Mesenchymal stem cell (in vitro differentiated cells and primary cell): Measurements from ENCODE around the gene IL1R1.

Experiments
- DNase-seq: peaks from one replicate; pipeline ENCODE4 v3.0.0-alpha.2; 2013
- H2AFZ ChIP-seq: one replicate; pipeline ENCODE4 v1.6.1; 2013; ENCODE audit warnings: low read depth, mild to moderate bottlenecking, control low read depth, inconsistent platforms, low read length, moderate library complexity
- H2AK5ac ChIP-seq: 2 replicates; pipeline ENCODE4 v1.6.1; 2013; ENCODE audit warnings: low read length, moderate library complexity, mild to moderate bottlenecking, inconsistent platforms; ENCODE audit not compliant: severe bottlenecking
- H2BK120ac ChIP-seq: one replicate; pipeline ENCODE4 v1.6.1; 2013; ENCODE audit warnings: low read depth, mild to moderate bottlenecking, inconsistent platforms, low read length, moderate library complexity
- H2BK12ac ChIP-seq, 2 experiments: one replicate each; pipeline ENCODE4 v1.6.1; 2013; ENCODE audit warnings: inconsistent platforms in 2 of 2, low read length in 2 of 2, mild to moderate bottlenecking in 2 of 2, moderate library complexity in 2 of 2, control low read depth in 1 of 2
- H2BK15ac ChIP-seq: one replicate; pipeline ENCODE4 v1.6.1; 2013; ENCODE audit warnings: mild to moderate bottlenecking, low read depth, inconsistent platforms; ENCODE audit not compliant: poor library complexity, severe bottlenecking
- H2BK5ac ChIP-seq: 2 replicates; pipeline ENCODE4 v1.6.1; 2013; ENCODE audit warnings: low read depth, mild to moderate bottlenecking, low read length, control low read depth, inconsistent platforms; ENCODE audit not compliant: poor library complexity, severe bottlenecking
- H3K14ac ChIP-seq, 2 experiments: one replicate each; pipeline ENCODE4 v1.6.1; 2013; ENCODE audit warnings: inconsistent platforms in 2 of 2, low read length in 2 of 2, control low read depth in 1 of 2, mild to moderate bottlenecking in 1 of 2, moderate library complexity in 1 of 2
- H3K18ac ChIP-seq, 2 experiments: one replicate each; pipeline ENCODE4 v1.6.1; 2013; ENCODE audit warnings: inconsistent platforms in 2 of 2, low read length in 2 of 2, control low read depth in 1 of 2, low read depth in 1 of 2, mild to moderate bottlenecking in 1 of 2
- H3K23ac ChIP-seq, 2 experiments: one replicate each; pipeline ENCODE4 v1.6.1; 2013; ENCODE audit warnings: inconsistent platforms in 2 of 2, low read length in 2 of 2, mild to moderate bottlenecking in 2 of 2, moderate library complexity in 2 of 2, control low read depth in 1 of 2
- H3K27ac ChIP-seq: 2 replicates; pipeline ENCODE4 v1.5.1; 2013; ENCODE audit warnings: mild to moderate bottlenecking, moderate library complexity, low read length, control low read depth, inconsistent platforms; ENCODE audit not compliant: poor library complexity, severe bottlenecking
- H3K27me3 ChIP-seq, 2 experiments: 2 replicates each; pipeline versions ENCODE4 v1.6.1 to v1.7.0; 2013; ENCODE audit warnings: low read length in 2 of 2, mild to moderate bottlenecking in 2 of 2, moderate library complexity in 2 of 2, control low read depth in 1 of 2, inconsistent platforms in 1 of 2; ENCODE audit not compliant: control insufficient read depth in 1 of 2, insufficient read depth in 1 of 2
- H3K36me3 ChIP-seq, 2 experiments: 2 replicates each; pipeline versions ENCODE4 v1.6.1 to v1.7.0; 2013; ENCODE audit warnings: low read length in 2 of 2, control low read depth in 1 of 2, inconsistent platforms in 1 of 2, low read depth in 1 of 2, mild to moderate bottlenecking in 1 of 2; ENCODE audit not compliant: insufficient read depth in 2 of 2, control insufficient read depth in 1 of 2
- H3K4ac ChIP-seq, 2 experiments: one replicate each; pipeline ENCODE4 v1.6.1; 2013; ENCODE audit warnings: inconsistent platforms in 2 of 2, low read length in 2 of 2, mild to moderate bottlenecking in 2 of 2, moderate library complexity in 2 of 2, control low read depth in 1 of 2, low read depth in 1 of 2
- H3K4me1 ChIP-seq: 2 replicates; pipeline ENCODE4 v1.6.1; 2013; ENCODE audit warnings: low read depth, low read length, control low read depth; ENCODE audit not compliant: control insufficient read depth, insufficient read depth
- H3K4me2 ChIP-seq: 2 replicates; pipeline ENCODE4 v1.6.1; 2013; ENCODE audit warnings: low read length, mild to moderate bottlenecking, inconsistent platforms; ENCODE audit not compliant: poor library complexity, severe bottlenecking
- H3K4me3 ChIP-seq, 2 experiments: 2 replicates each; pipeline versions ENCODE4 v1.5.1 to v1.7.0; 2013; ENCODE audit warnings: low read length in 2 of 2, mild to moderate bottlenecking in 2 of 2, control low read depth in 1 of 2, low read depth in 1 of 2; ENCODE audit not compliant: insufficient read depth in 1 of 2
- H3K79me1 ChIP-seq: replicated peaks from 2 replicates; pipeline ENCODE4 v1.6.1; 2013; ENCODE audit warnings: mild to moderate bottlenecking, control low read depth, low read length, inconsistent platforms; ENCODE audit not compliant: poor library complexity, severe bottlenecking
- H3K9ac ChIP-seq: 2 replicates; pipeline ENCODE4 v1.7.0; 2013; ENCODE audit warnings: mild to moderate bottlenecking, low read length, moderate library complexity
- H3K9me3 ChIP-seq: 2 replicates; pipeline ENCODE4 v1.7.0; 2013; ENCODE audit warnings: mild to moderate bottlenecking, low read length; ENCODE audit not compliant: control insufficient read depth
- H4K8ac ChIP-seq: one replicate; pipeline ENCODE4 v1.6.1; 2013; ENCODE audit warnings: inconsistent platforms, mild to moderate bottlenecking, low read length, moderate library complexity
- H4K91ac ChIP-seq: one replicate; pipeline ENCODE4 v1.6.1; 2013; ENCODE audit warnings: mild to moderate bottlenecking, low read length, inconsistent platforms
- WGBS: methylation state at CpG from one replicate; pipeline ENCODE4 v1.1.7; 2013; ENCODE audit warnings: mixed read lengths; 5-methylcytosine and 5-hydroxymethylcytosine counted together

The IL1R1 gene

GRCh38 chr2:102194609-102195268 lies 52.2 kb downstream of the IL1R1 start:
- H2BK120ac ChIP-seq: no peak overlapping the region
- H4K91ac ChIP-seq: no peak overlapping the region
- DNase-seq: no peak
- no peak overlapping the region for H3K4me2 ChIP-seq
- H3K9ac ChIP-seq: no peak overlapping the region
- H2AFZ ChIP-seq: no peak overlapping the region
- H4K8ac ChIP-seq: no peak overlapping the region
- H3K4me3 ChIP-seq: no peak overlapping the region
- H3K18ac ChIP-seq: no peak overlapping the region
- H3K9me3 ChIP-seq: no peaks in the 10 kb centered on the region
- H2AK5ac ChIP-seq: no peak overlapping the region
- H3K36me3 ChIP-seq: peaks cover 0 to 5% of the 10 kb centered on the region in 2 experiments
- no peaks in the 10 kb centered on the region for H3K79me1 ChIP-seq
- H2BK15ac ChIP-seq: no peak overlapping the region
- no peak overlapping the region for H3K14ac ChIP-seq
- H3K4me1 ChIP-seq: peaks cover 3% of the 10 kb centered on the region
- 80% methylated on average over 5 of the region's 5 CpGs for WGBS
- no peak overlapping the region for H2BK5ac ChIP-seq
- H3K23ac ChIP-seq: no peak overlapping the region
- H3K27me3 ChIP-seq: no peaks in the 10 kb centered on the region
- no peak overlapping the region for H3K27ac ChIP-seq
- no peak overlapping the region for H2BK12ac ChIP-seq
- no peak overlapping the region for H3K4ac ChIP-seq

GRCh38 chr2:102197389-102198137 lies 55.0 kb downstream of the IL1R1 start:
- no peak overlapping the region for H2AK5ac ChIP-seq
- H3K4me1 ChIP-seq: peaks cover 9% of the 10 kb centered on the region
- H3K79me1 ChIP-seq: no peaks in the 10 kb centered on the region
- WGBS: 90% methylated on average over 3 of the region's 5 CpGs
- H3K27ac ChIP-seq: no peak overlapping the region
- H3K23ac ChIP-seq: no peak overlapping the region
- H4K8ac ChIP-seq: no peak overlapping the region
- H2BK12ac ChIP-seq: no peak overlapping the region
- H3K36me3 ChIP-seq: peaks cover 0 to 12% of the 10 kb centered on the region in 2 experiments
- no peak overlapping the region for H2BK120ac ChIP-seq
- no peak overlapping the region for H3K4me2 ChIP-seq
- no peak for DNase-seq
- no peak overlapping the region for H3K9ac ChIP-seq
- no peak overlapping the region for H2BK15ac ChIP-seq
- H3K18ac ChIP-seq: no peak overlapping the region
- H2AFZ ChIP-seq: no peak overlapping the region
- no peak overlapping the region for H3K4ac ChIP-seq
- H3K14ac ChIP-seq: no peak overlapping the region
- no peak overlapping the region for H4K91ac ChIP-seq
- peaks cover under 1% of the 10 kb centered on the region for H3K9me3 ChIP-seq
- no peak overlapping the region for H3K4me3 ChIP-seq
- H3K27me3 ChIP-seq: no peaks in the 10 kb centered on the region
- H2BK5ac ChIP-seq: no peak overlapping the region

- no peak overlapping the region for H2BK5ac ChIP-seq
- peaks cover 19% of the 10 kb centered on the region for H3K9me3 ChIP-seq
- H3K14ac ChIP-seq: no peak overlapping the region
- H3K23ac ChIP-seq: no peak overlapping the region
- H3K27me3 ChIP-seq: no peaks in the 10 kb centered on the region
- no peak overlapping the region for H3K4ac ChIP-seq
- H3K9ac ChIP-seq: no peak overlapping the region
- no peak overlapping the region for H2BK120ac ChIP-seq
- H3K18ac ChIP-seq: peak overlapping the region in 1 of 2 experiments; percentile 16
- H3K27ac ChIP-seq: no peak overlapping the region
- H2BK12ac ChIP-seq: no peak overlapping the region
- 100% methylated on average over 1 of the region's 1 CpG for WGBS
- H3K4me1 ChIP-seq: peaks cover 6% of the 10 kb centered on the region
- no peak for DNase-seq
- H2BK15ac ChIP-seq: no peak overlapping the region
- H3K4me3 ChIP-seq: no peak overlapping the region
- H3K79me1 ChIP-seq: no peaks in the 10 kb centered on the region
- H2AFZ ChIP-seq: no peak overlapping the region
- peaks cover 0 to 14% of the 10 kb centered on the region in 2 experiments for H3K36me3 ChIP-seq
- H4K91ac ChIP-seq: no peak overlapping the region
- H3K4me2 ChIP-seq: no peak overlapping the region
- no peak overlapping the region for H4K8ac ChIP-seq
- H2AK5ac ChIP-seq: no peak overlapping the region
Observed at GRCh38 chr2:102200539-102200938, 58.0 kb downstream of the IL1R1 start.

- no peak overlapping the region for H2BK12ac ChIP-seq
- no peak for DNase-seq
- no peak overlapping the region for H4K8ac ChIP-seq
- H3K79me1 ChIP-seq: no peaks in the 10 kb centered on the region
- peaks cover 8% of the 10 kb centered on the region for H3K4me1 ChIP-seq
- H2AK5ac ChIP-seq: no peak overlapping the region
- H3K23ac ChIP-seq: no peak overlapping the region
- H3K14ac ChIP-seq: no peak overlapping the region
- H3K4me3 ChIP-seq: no peak overlapping the region
- H3K27ac ChIP-seq: no peak overlapping the region
- H3K36me3 ChIP-seq: peaks cover 0 to 18% of the 10 kb centered on the region in 2 experiments
- no peak overlapping the region for H2AFZ ChIP-seq
- no peak overlapping the region for H2BK15ac ChIP-seq
- peaks cover 20% of the 10 kb centered on the region for H3K9me3 ChIP-seq
- no peaks in the 10 kb centered on the region for H3K27me3 ChIP-seq
- H2BK120ac ChIP-seq: no peak overlapping the region
- no peak overlapping the region for H3K4me2 ChIP-seq
- no peak overlapping the region for H3K4ac ChIP-seq
- no peak overlapping the region for H3K9ac ChIP-seq
- H4K91ac ChIP-seq: no peak overlapping the region
- H2BK5ac ChIP-seq: no peak overlapping the region
- H3K18ac ChIP-seq: no peak overlapping the region
Observed at GRCh38 chr2:102204638-102205037, 62.1 kb downstream of the IL1R1 start.
